Right lobe of liver (tissue), 6 donors: ENCODE data around the gene LRP2BP. TPM values are rescaled to one million over a fixed set of nuclear protein-coding genes. Genes with fewer than 3 reads are reported as not detected.
"Not testable (repeated sequence)": the region's sequence is repeated elsewhere in the genome, so short reads cannot be mapped to it uniquely, and the experiment has no call there.

ENCODE experiments used
- ATAC-seq, 4 donors: fragments of 200-7000 bp; cut with Tn5 transposase; one replicate each; pipeline ENCODE4 v1.9.1; 2020; ENCODE audit warnings: mild to moderate bottlenecking in 4 of 4, moderate library complexity in 4 of 4
- DNase-seq, 3 donors: peaks; one replicate each; pipeline ENCODE4 v3.0.0-alpha.2; 2020
- H3K27ac ChIP-seq, 3 donors: fragments of 200-600 bp; one replicate each; pipeline ENCODE4 v1.8.0; 2022
- H3K27me3 ChIP-seq, 2 donors: fragments of 200-600 bp; one replicate each; pipeline ENCODE4 v1.8.0; 2022
- H3K36me3 ChIP-seq, 4 donors: fragments of 200-600 bp; sonication (generic) in 1 of 4; one replicate each; pipeline versions ENCODE4 v1.5.1 to v1.8.0; 2017 to 2022; ENCODE audit warnings: control low read depth in 1 of 4
- H3K4me1 ChIP-seq, 4 donors: fragments of 200-600 bp; sonication (generic) in 1 of 4; one replicate each; pipeline versions ENCODE4 v1.5.1 to v1.8.0; 2017 to 2022; ENCODE audit warnings: control low read depth in 1 of 4
- H3K4me3 ChIP-seq, 3 donors: fragments of 200-600 bp; one replicate each; pipeline ENCODE4 v1.8.0; 2022
- H3K9me3 ChIP-seq, 4 donors: fragments of 200-600 bp; sonication (generic) in 1 of 4; one replicate each; pipeline versions ENCODE4 v1.5.1 to v1.8.0; 2017 to 2022; ENCODE audit warnings: control low read depth in 1 of 4
- CTCF ChIP-seq, 4 donors: fragments of 200-600 bp in 3 of 4; fragments of 450-650 bp in 1 of 4; IDR thresholded peaks; one replicate each; pipeline versions ENCODE4 v1.5.1 to v1.8.0; 2016 to 2022; ENCODE audit warnings: antibody characterized with exemption in 4 of 4, mild to moderate bottlenecking in 2 of 4
- POLR2A ChIP-seq: fragments of 450-650 bp; IDR thresholded peaks from one replicate; pipeline ENCODE4 v1.6.1; 2017; ENCODE audit warnings: antibody characterized with exemption, mild to moderate bottlenecking
- WGBS: methylation state at CpG from one replicate; pipeline ENCODE4 v1.1.6; 2018; ENCODE audit warnings: low coverage, low lambda C conversion rate; ENCODE audit not compliant: insufficient coverage; ENCODE audit errors: missing lambda C conversion rate; 5-methylcytosine and 5-hydroxymethylcytosine counted together
- intact Hi-C, 2 donors: fragments of 100-400 bp; cut with DNase I; formaldehyde crosslinking; loops; one replicate each; pipeline versions ENCODE4 v1.11.2 to v1.14.1; 2022
- small RNA-seq, 2 experiments: library from RNA; depleted of rRNA; stranded (forward); fragments of <200 nt; gene quantifications; one replicate each; pipeline ENCODE3, GENCODE V24; 2016
- total RNA-seq, 6 experiments: library from RNA; depleted of rRNA in 2 of 6; stranded (reverse); fragments of >200 nt in 2 of 6; fragmentation: NEBNext Ultra II Directional in 3 of 6; extraction: Animal tissue kit (Norgen Biotek cat#: 25700) in 3 of 6; gene quantifications; one replicate each; pipeline versions ENCODE4 v1.1.0 to v1.2.4, GENCODE V29; 2016 to 2023
- donor health status: DM: no; HTN: yes; CAD: no.
- donor health status: DM: no; HTN: no; CAD: no.
- donor health status: DM: no; HTN: no; CAD: no.
- donor health status: DM: no; HTN: yes; CAD: no.
- donor health status: DM: no; HTN: yes; CAD: no.

Gene LRP2BP
- total RNA-seq, 6 experiments from 2014 or later, result 0.19 to 0.37 (median 0.27) TPM

- intact Hi-C loops, result no loop called here
These were observed 72.9 kb downstream of the LRP2BP start for GRCh38 chr4:185322803-185323202.

GRCh38 chr4:185318679-185319078 lies 77.0 kb downstream of the LRP2BP start:
- no peak overlapping the region for H3K4me3 ChIP-seq
- no peaks in the 10 kb centered on the region for H3K4me1 ChIP-seq
- H3K9me3 ChIP-seq, result peaks cover 0 to 5% (median 0%) of the 10 kb centered on the region in 4 donors
- intact Hi-C loops, result no loop called here
- peak overlapping the region in 1 of 3 donors; percentile 31 for H3K27ac ChIP-seq
- DNase-seq, result no peak
- no peaks in the 10 kb centered on the region for H3K36me3 ChIP-seq
- no peaks in the 10 kb centered on the region for H3K27me3 ChIP-seq
- TF ChIP-seq CTCF (IDR thresholded peaks at IDR 0.05) (no peak), POLR2A (no peak)
- 12% methylated on average over 2 of the region's 2 CpGs for WGBS
- peak; percentile 79 to 87 (median 82) for ATAC-seq

More at GRCh38 chr4:185322803-185323202, 72.9 kb downstream of the LRP2BP start:
- H3K27ac ChIP-seq, result no peak overlapping the region
- no peaks in the 10 kb centered on the region for H3K36me3 ChIP-seq
- H3K4me1 ChIP-seq, result no peaks in the 10 kb centered on the region
- 74% methylated on average over 2 of the region's 2 CpGs for WGBS
- H3K27me3 ChIP-seq, result no peaks in the 10 kb centered on the region
- no peak overlapping the region for H3K4me3 ChIP-seq
- DNase-seq, result no peak
- TF ChIP-seq CTCF (IDR thresholded peaks at IDR 0.05), result no peak
- TF ChIP-seq POLR2A, result no peak
- H3K9me3 ChIP-seq, result peaks cover 0 to 5% (median 0%) of the 10 kb centered on the region in 4 donors
- ATAC-seq, result no peak

GRCh38 chr4:185317880-185318279 lies 77.8 kb downstream of the LRP2BP start:
- intact Hi-C loops, result no loop called here
- Histone ChIP-seq H3K4me1 (no peaks in the 10 kb centered on the region), H3K36me3 (peaks cover 0 to 4% (median 0%) of the 10 kb centered on the region in 4 donors), H3K9me3 (peaks cover 0 to 5% (median 0%) of the 10 kb centered on the region in 4 donors), H3K27me3 (no peaks in the 10 kb centered on the region), H3K27ac (no peak overlapping the region), H3K4me3 (no peak overlapping the region)
- TF ChIP-seq POLR2A (no peak), CTCF (IDR thresholded peaks at IDR 0.05) (no peak)
- ATAC-seq (no peak), DNase-seq (no peak)
- 80% methylated on average over 1 of the region's 1 CpG for WGBS

- H3K9me3 ChIP-seq, ATAC-seq, H3K36me3 ChIP-seq, intact Hi-C loops, H3K27me3 ChIP-seq, DNase-seq, H3K4me1 ChIP-seq, H3K27ac ChIP-seq, H3K4me3 ChIP-seq: not testable (repeated sequence)
- WGBS, result 98% methylated on average over 3 of the region's 3 CpGs
These were observed 78.3 kb downstream of the LRP2BP start for GRCh38 chr4:185317462-185317861.

Small RNA genes within 50 kb of the gene (small RNA-seq; reads per million reads assigned to genes)
- 0 reads per million in 2 experiments for gene RF00019

Other genes with a start within 250 kb of the LRP2BP start
- 10 to 100 TPM; 11.7 to 25.6 (median 20.5) TPM for gene CFAP97, start 191.9 kb downstream of the LRP2BP start, total RNA-seq
- 10 to 100 TPM in 4 of 6 experiments, 1 to 10 TPM in 2; 8.0 to 13.0 (median 10.5) TPM for gene SNX25, start 186.3 kb downstream of the LRP2BP start, total RNA-seq
- gene ANKRD37, start 917 bp upstream of the LRP2BP start, total RNA-seq, result 10 to 100 TPM in 2 of 6 experiments, 1 to 10 TPM in 4; 3.9 to 19.0 (median 6.0) TPM
- gene UFSP2, start 30.0 kb upstream of the LRP2BP start, total RNA-seq, result 10 to 100 TPM; 12.8 to 17.6 (median 14.0) TPM
- 1 to 10 TPM in 1 of 6 experiments, under 1 TPM in 5; 0.39 to 1.4 (median 0.46) TPM for gene CCDC110, start 75.8 kb upstream of the LRP2BP start, total RNA-seq
- gene PDLIM3, start 139.6 kb upstream of the LRP2BP start, total RNA-seq, result 10 to 100 TPM in 2 of 6 experiments, 1 to 10 TPM in 4; 1.8 to 23.7 (median 6.1) TPM